Suprapubic skin (tissue), 4 donors: Measurements from ENCODE around the gene ZNF628.

Experiments used
- CTCF ChIP-seq, 2 donors: fragments of 200-600 bp in 1 of 2; fragments of 450-650 bp in 1 of 2; sonication (generic) in 1 of 2; IDR thresholded peaks; one replicate each; pipeline ENCODE4 v1.5.1; 2016 to 2019; ENCODE audit warnings: antibody characterized with exemption in 2 of 2, mild to moderate bottlenecking in 1 of 2, moderate library complexity in 1 of 2
- POLR2A ChIP-seq, 2 donors: fragments of 450-650 bp; IDR thresholded peaks; one replicate each; pipeline ENCODE4 v1.6.1; 2017; ENCODE audit warnings: antibody characterized with exemption in 2 of 2, mild to moderate bottlenecking in 2 of 2, moderate library complexity in 2 of 2
- POLR2AphosphoS5 ChIP-seq, 3 donors: sonication (generic); formaldehyde crosslinking; IDR thresholded peaks; one replicate each; pipeline ENCODE4 v1.6.1; 2017; ENCODE audit warnings: antibody characterized with exemption in 3 of 3

- TF ChIP-seq CTCF (IDR thresholded peaks at IDR 0.05) (no peak), POLR2A (IDR thresholded peaks at IDR 0.05) (no peak), POLR2AphosphoS5 (IDR thresholded peaks at IDR 0.05) (peak in 1 of 3 donors; percentile 41)
Observed at GRCh38 chr19:55484593-55485438, 8.4 kb downstream of the ZNF628 start, which contains the start of gene NAT14.
